Neutrophil (primary cell): Measurements from ENCODE around the gene TMED8.

Source experiments
- H3K27ac ChIP-seq: fragments of 200-600 bp; sonication (generic); 2 replicates; pipeline ENCODE4 v1.5.1; 2016; ENCODE audit warnings: mild to moderate bottlenecking, moderate library complexity
- H3K27me3 ChIP-seq: fragments of 200-600 bp; sonication (generic); 2 replicates; pipeline ENCODE4 v1.6.0; 2016; ENCODE audit warnings: mild to moderate bottlenecking
- H3K36me3 ChIP-seq: fragments of 200-600 bp; sonication (generic); 2 replicates; pipeline ENCODE4 v1.5.1; 2017
- H3K4me1 ChIP-seq, 2 experiments: fragments of 200-600 bp in 1 of 2; sonication (generic) in 1 of 2; 1 replicate in 1 of 2; 2 replicates in 1 of 2; pipeline versions ENCODE4 v1.5.1 to v1.6.1; 2013 to 2016; ENCODE audit warnings: low read depth in 1 of 2, low read length in 1 of 2, mild to moderate bottlenecking in 1 of 2, moderate library complexity in 1 of 2; ENCODE audit not compliant: control insufficient read depth in 1 of 2, insufficient read depth in 1 of 2
- H3K4me3 ChIP-seq, 2 experiments: fragments of 200-600 bp in 1 of 2; sonication (generic) in 1 of 2; 1 replicate in 1 of 2; 2 replicates in 1 of 2; pipeline ENCODE4 v1.5.1; 2013 to 2016; ENCODE audit warnings: low read depth in 1 of 2, low read length in 1 of 2, mild to moderate bottlenecking in 1 of 2, moderate library complexity in 1 of 2
- H3K9me3 ChIP-seq: fragments of 200-600 bp; sonication (generic); 2 replicates; pipeline ENCODE4 v1.5.1; 2016
- TF ChIP-seq, protein P1 (sequence below): fragments of 200-600 bp; sonication (generic); IDR thresholded peaks from 2 replicates; pipeline ENCODE4 v1.5.1; 2016; ENCODE audit warnings: antibody characterized with exemption

Gene TMED8

DNA sequence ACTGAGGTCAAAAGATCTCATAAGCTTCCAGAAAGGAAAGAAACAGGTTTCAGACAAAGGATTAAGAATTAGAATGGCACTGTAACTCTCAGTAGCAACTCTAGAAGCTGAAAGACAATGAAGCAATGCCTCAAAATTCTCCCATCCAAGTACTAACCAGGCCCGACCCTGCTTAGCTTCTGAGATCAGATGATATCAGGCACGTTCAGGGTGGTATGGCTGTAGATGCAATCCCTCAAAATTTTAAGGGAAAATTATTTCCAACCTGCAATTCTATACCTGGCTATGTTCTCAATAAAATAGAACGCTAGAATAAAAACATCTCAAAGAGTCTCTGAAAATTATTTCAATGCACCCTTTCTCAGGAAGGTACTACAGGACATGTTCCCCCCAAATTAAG, 26.9 kb upstream of the TMED8 start:
- Histone ChIP-seq H3K27me3 (no peaks in the 10 kb centered on the region), H3K9me3 (no peaks in the 10 kb centered on the region), H3K4me1 (peaks cover 32 to 33% of the 10 kb centered on the region in 2 experiments), H3K27ac (no peak overlapping the region), H3K4me3 (no peak overlapping the region), H3K36me3 (no peaks in the 10 kb centered on the region)
- TF ChIP-seq, protein P1, sequence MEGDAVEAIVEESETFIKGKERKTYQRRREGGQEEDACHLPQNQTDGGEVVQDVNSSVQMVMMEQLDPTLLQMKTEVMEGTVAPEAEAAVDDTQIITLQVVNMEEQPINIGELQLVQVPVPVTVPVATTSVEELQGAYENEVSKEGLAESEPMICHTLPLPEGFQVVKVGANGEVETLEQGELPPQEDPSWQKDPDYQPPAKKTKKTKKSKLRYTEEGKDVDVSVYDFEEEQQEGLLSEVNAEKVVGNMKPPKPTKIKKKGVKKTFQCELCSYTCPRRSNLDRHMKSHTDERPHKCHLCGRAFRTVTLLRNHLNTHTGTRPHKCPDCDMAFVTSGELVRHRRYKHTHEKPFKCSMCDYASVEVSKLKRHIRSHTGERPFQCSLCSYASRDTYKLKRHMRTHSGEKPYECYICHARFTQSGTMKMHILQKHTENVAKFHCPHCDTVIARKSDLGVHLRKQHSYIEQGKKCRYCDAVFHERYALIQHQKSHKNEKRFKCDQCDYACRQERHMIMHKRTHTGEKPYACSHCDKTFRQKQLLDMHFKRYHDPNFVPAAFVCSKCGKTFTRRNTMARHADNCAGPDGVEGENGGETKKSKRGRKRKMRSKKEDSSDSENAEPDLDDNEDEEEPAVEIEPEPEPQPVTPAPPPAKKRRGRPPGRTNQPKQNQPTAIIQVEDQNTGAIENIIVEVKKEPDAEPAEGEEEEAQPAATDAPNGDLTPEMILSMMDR: no peak

DNA sequence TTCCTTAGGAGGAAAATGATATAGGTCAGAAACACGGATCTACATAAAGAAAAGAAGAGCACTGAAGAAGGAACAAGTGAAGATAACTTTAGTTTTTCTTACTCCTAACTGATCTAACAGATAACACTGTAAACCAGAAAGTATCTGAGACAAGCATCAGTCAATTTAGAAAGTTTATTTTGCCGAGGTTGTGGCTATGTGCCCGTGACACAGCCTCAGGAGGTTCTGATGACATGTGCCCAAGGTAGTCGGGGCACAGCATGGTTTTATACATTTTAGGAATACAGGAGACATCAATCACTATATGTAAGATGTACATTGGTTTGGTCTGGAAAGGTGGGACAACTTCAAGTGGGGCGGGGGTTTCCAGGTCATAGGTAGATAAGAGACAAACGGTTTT, 23.3 kb upstream of the TMED8 start:
- no peak overlapping the region for H3K4me3 ChIP-seq
- TF ChIP-seq, protein P1: no peak
- no peaks in the 10 kb centered on the region for H3K27me3 ChIP-seq
- H3K9me3 ChIP-seq: no peaks in the 10 kb centered on the region
- H3K36me3 ChIP-seq: no peaks in the 10 kb centered on the region
- H3K27ac ChIP-seq: no peak overlapping the region
- H3K4me1 ChIP-seq: no peaks in the 10 kb centered on the region

DNA sequence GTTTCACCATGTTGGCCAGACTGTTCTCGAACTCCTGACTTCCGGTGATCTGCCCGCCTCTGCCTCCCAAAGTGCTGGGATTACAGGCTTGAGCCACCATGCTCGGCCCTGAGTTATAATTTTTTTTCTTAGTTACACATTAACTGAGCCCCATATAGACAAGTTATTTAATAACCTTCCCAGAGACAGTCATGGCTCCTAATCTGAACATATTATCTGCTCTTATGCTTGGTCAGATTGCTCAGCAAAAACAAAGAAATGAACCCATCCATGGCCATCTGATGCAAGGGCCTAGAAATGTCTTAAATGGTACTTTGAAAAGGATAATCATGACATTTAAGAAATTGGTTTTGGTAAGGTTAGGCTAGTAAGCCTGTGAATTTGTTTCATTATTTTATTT, 13.3 kb upstream of the TMED8 start:
- Histone ChIP-seq H3K36me3 (no peaks in the 10 kb centered on the region), H3K27ac (no peak overlapping the region), H3K9me3 (no peaks in the 10 kb centered on the region), H3K27me3 (no peaks in the 10 kb centered on the region), H3K4me3 (no peak overlapping the region), H3K4me1 (no peaks in the 10 kb centered on the region)
- TF ChIP-seq, protein P1: no peak

DNA sequence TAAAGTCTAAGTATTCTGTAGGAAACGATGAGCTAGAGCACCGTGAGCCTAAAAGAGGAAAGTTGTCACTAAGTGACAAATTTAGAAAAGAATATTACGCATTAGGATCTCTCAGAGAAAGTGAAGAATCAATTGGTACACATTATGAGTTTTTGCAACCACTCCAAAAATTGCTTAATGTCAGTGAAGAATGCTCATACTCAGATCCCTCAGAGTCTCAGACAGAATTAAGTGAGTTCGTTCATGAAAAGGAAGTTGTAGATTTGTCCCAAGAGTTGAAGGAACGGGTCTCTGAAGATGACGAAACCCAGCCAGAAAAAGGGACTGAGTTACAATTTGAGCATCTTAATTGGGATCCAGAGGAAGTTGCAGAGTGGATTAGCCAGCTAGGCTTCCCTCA, 1.8 kb upstream of the TMED8 start:
- Histone ChIP-seq H3K9me3 (no peaks in the 10 kb centered on the region), H3K27ac (peak overlapping the region; percentile 7), H3K4me1 (peaks cover 36 to 38% of the 10 kb centered on the region in 2 experiments), H3K27me3 (no peaks in the 10 kb centered on the region), H3K4me3 (no peak overlapping the region), H3K36me3 (no peaks in the 10 kb centered on the region)
- TF ChIP-seq, protein P1: no peak

DNA sequence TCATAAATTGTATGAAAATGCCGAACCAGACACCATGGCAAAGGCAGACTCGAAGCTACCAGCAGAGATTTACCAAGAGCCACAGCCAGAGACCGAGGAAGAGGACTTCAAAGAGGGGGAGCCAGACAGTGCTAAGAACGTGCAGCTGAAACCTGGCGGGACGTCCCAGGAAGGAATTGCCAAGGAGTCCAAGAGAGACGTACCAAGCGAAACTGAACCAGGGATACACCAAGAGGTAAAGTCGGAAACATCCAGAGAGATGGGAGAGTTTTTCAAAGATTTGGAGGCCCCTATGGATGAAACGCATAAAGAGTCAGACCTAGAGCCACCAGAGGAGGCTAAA, 579 bp upstream of the TMED8 start:
- Histone ChIP-seq H3K4me3 (peak overlapping the region; percentile 89 to 95), H3K9me3 (no peaks in the 10 kb centered on the region), H3K36me3 (no peaks in the 10 kb centered on the region), H3K27ac (peak overlapping the region; percentile 89), H3K4me1 (peaks cover 36 to 38% of the 10 kb centered on the region in 2 experiments), H3K27me3 (no peaks in the 10 kb centered on the region)
- TF ChIP-seq, protein P1: no peak
